SK-N-SH (cell line): ENCODE results near the gene DENND2C. TPM values are rescaled to one million over a fixed set of nuclear protein-coding genes. Genes with fewer than 3 reads are reported as not detected.

Source experiments
- CTCF ChIA-PET: fragments of 300-600, 350-600 bp; formaldehyde crosslinking; extraction: SDS; loops from one replicate; lab custom pipeline; 2021; lab: Yijun Ruan, JAX
- POLR2A ChIA-PET: fragments of 350-600 bp; sonication (Branson Sonifier 250); formaldehyde crosslinking; extraction: SDS; loops from one replicate; lab custom pipeline; 2020; ENCODE audit warnings: antibody characterized with exemption, inconsistent platforms; lab: Yijun Ruan, JAX
- DNase-seq: peaks from one replicate; pipeline ENCODE4 v3.0.0; 2012
- H2AFZ ChIP-seq: fragments of 200-600 bp; sonication (generic); 2 replicates; pipeline ENCODE4 v1.8.1; 2016; ENCODE audit warnings: antibody characterized with exemption, mild to moderate bottlenecking, low read depth
- H3F3A ChIP-seq: fragments of 200-600 bp; sonication (generic); replicated peaks from 2 replicates; pipeline ENCODE3; 2016; ENCODE audit warnings: antibody characterized with exemption, mild to moderate bottlenecking; ENCODE audit not compliant: insufficient read depth
- H3K27ac ChIP-seq, 2 experiments: fragments of 200-500 bp in 1 of 2; fragments of 200-600 bp in 1 of 2; sonication (Bioruptor generic) in 1 of 2; sonication (generic), shearing (Covaris generic) in 1 of 2; 2 replicates each; pipeline versions ENCODE4 v1.5.1 to v1.6.1; 2014 to 2016; ENCODE audit warnings: low read depth in 2 of 2, inconsistent platforms in 1 of 2, low read length in 1 of 2, mild to moderate bottlenecking in 1 of 2, mixed read lengths in 1 of 2
- H3K27me3 ChIP-seq: fragments of 200-600 bp; sonication (generic), shearing (Covaris generic); 2 replicates; pipeline ENCODE4 v1.6.1; 2016; ENCODE audit warnings: mixed run types; ENCODE audit not compliant: insufficient read depth
- H3K36me3 ChIP-seq, 2 experiments: fragments of 200-500 bp in 1 of 2; fragments of 200-600 bp in 1 of 2; sonication (Bioruptor generic) in 1 of 2; sonication (generic) in 1 of 2; replicated peaks in 1 of 2; 2 replicates each; pipeline versions ENCODE3 to v1.5.1; 2014 to 2016; ENCODE audit warnings: low read length in 1 of 2, mild to moderate bottlenecking in 1 of 2; ENCODE audit not compliant: insufficient read depth in 2 of 2, control insufficient read depth in 1 of 2
- H3K4me1 ChIP-seq, 2 experiments: fragments of 200-500 bp in 1 of 2; fragments of 200-600 bp in 1 of 2; sonication (Bioruptor generic) in 1 of 2; sonication (generic), shearing (Covaris generic) in 1 of 2; 2 replicates each; pipeline versions ENCODE4 v1.5.1 to v1.6.1; 2014 to 2016; ENCODE audit warnings: low read depth in 1 of 2, low read length in 1 of 2, mixed run types in 1 of 2; ENCODE audit not compliant: insufficient read depth in 2 of 2, control insufficient read depth in 1 of 2
- H3K4me2 ChIP-seq: fragments of 200-600 bp; sonication (generic), shearing (Covaris generic); 2 replicates; pipeline ENCODE4 v1.6.1; 2017; ENCODE audit warnings: mixed run types
- H3K4me3 ChIP-seq, 2 experiments: fragments of 200-500 bp in 1 of 2; fragments of 200-600 bp in 1 of 2; sonication (Bioruptor generic) in 1 of 2; sonication (generic), shearing (Covaris generic) in 1 of 2; 2 replicates each; pipeline versions ENCODE4 v1.5.1 to v1.8.1; 2014 to 2016; ENCODE audit warnings: low read depth in 2 of 2, inconsistent platforms in 1 of 2, low read length in 1 of 2, mild to moderate bottlenecking in 1 of 2, mixed read lengths in 1 of 2, moderate library complexity in 1 of 2
- H3K79me2 ChIP-seq: fragments of 200-600 bp; sonication (generic); 2 replicates; pipeline ENCODE4 v1.8.1; 2017; ENCODE audit warnings: mild to moderate bottlenecking; ENCODE audit not compliant: insufficient read depth
- H3K9ac ChIP-seq: fragments of 200-600 bp; sonication (generic); 2 replicates; pipeline ENCODE4 v1.6.1; 2017; ENCODE audit warnings: mixed run types
- H3K9me2 ChIP-seq: fragments of 200-600 bp; sonication (generic); 2 replicates; pipeline ENCODE4 v1.6.1; 2017; ENCODE audit warnings: mixed run types
- H3K9me3 ChIP-seq: fragments of 200-600 bp; sonication (generic); 2 replicates; pipeline ENCODE4 v1.6.1; 2017; ENCODE audit warnings: mixed run types, mild to moderate bottlenecking, moderate library complexity
- H4K20me1 ChIP-seq: fragments of 200-600 bp; sonication (generic); 2 replicates; pipeline ENCODE4 v1.6.1; 2017; ENCODE audit warnings: mild to moderate bottlenecking, mixed run types; ENCODE audit not compliant: insufficient read depth
- FOSL2 ChIP-seq: IDR thresholded peaks from 2 replicates; pipeline ENCODE4 v1.4.0; 2012; ENCODE audit warnings: low read depth, mild to moderate bottlenecking, moderate library complexity, borderline replicate concordance
- FOXJ3 ChIP-seq: sonication (generic); formaldehyde crosslinking; IDR thresholded peaks from 2 replicates; pipeline ENCODE4 v1.5.1; 2020; ENCODE audit warnings: mild to moderate bottlenecking, missing genetic modification reagents
- JUND ChIP-seq: IDR thresholded peaks from 2 replicates; pipeline ENCODE4 v1.4.0; 2012
- NRF1 ChIP-seq: IDR thresholded peaks from 2 replicates; pipeline ENCODE4 v1.6.1; 2012; ENCODE audit warnings: low read depth, mild to moderate bottlenecking, low read length
- POLR2AphosphoS5 ChIP-seq: IDR thresholded peaks from 2 replicates; pipeline ENCODE4 v1.6.1; 2012; ENCODE audit warnings: low read depth, low read length
- RCOR1 ChIP-seq: fragments of 150-350 bp; IDR thresholded peaks from 2 replicates; pipeline ENCODE4 v1.6.1; 2017; ENCODE audit warnings: antibody characterized with exemption, low read length
- RFX5 ChIP-seq: IDR thresholded peaks from 2 replicates; pipeline ENCODE4 v1.6.1; 2012; ENCODE audit warnings: mild to moderate bottlenecking, improper control_type of control experiment, low read length
- TEAD4 ChIP-seq: IDR thresholded peaks from 2 replicates; pipeline ENCODE4 v1.4.0; 2012; ENCODE audit warnings: mild to moderate bottlenecking, borderline replicate concordance; ENCODE audit not compliant: insufficient read depth
- WGBS: methylation state at CpG from one replicate; pipeline ENCODE4 v1.1.6; 2017; ENCODE audit warnings: low lambda C conversion rate; 5-methylcytosine and 5-hydroxymethylcytosine counted together
- polyA plus RNA-seq, 3 experiments: library from polyadenylated mRNA; depleted of rRNA; stranded (reverse); fragments of >200 nt; gene quantifications; 2 replicates each; pipeline ENCODE4 v1.2.3, GENCODE V29; 2012
- TF ChIP-seq, protein P1 (sequence below): fragments of 150-350 bp; IDR thresholded peaks from 2 replicates; pipeline ENCODE4 v1.6.1; 2017; ENCODE audit warnings: antibody characterized with exemption, low read length, low read depth, borderline replicate concordance
- TF ChIP-seq, protein P2 (sequence below): fragments of 200-600 bp; sonication (generic); IDR thresholded peaks from 2 replicates; pipeline ENCODE4 v1.6.1; 2017; ENCODE audit warnings: antibody characterized with exemption, mild to moderate bottlenecking, moderate library complexity
- TF ChIP-seq, protein P3 (sequence below): IDR thresholded peaks from 2 replicates; pipeline ENCODE4 v1.4.0; 2012; ENCODE audit warnings: low read depth
- TF ChIP-seq, protein P4 (sequence below): fragments of 150-350 bp; IDR thresholded peaks from 2 replicates; pipeline ENCODE4 v1.6.1; 2016; ENCODE audit warnings: mild to moderate bottlenecking, low read depth, low read length
- TF ChIP-seq, protein P5 (sequence below): IDR thresholded peaks from 2 replicates; pipeline ENCODE4; 2012
- TF ChIP-seq, protein P6 (sequence below): IDR thresholded peaks from 2 replicates; pipeline ENCODE4 v1.4.0; 2012; ENCODE audit warnings: low read depth, borderline replicate concordance

The DENND2C gene
- polyA plus RNA-seq, 1 of the 3 experiments (the other 2 are of a cell fraction), result 0.03 TPM

DNA sequence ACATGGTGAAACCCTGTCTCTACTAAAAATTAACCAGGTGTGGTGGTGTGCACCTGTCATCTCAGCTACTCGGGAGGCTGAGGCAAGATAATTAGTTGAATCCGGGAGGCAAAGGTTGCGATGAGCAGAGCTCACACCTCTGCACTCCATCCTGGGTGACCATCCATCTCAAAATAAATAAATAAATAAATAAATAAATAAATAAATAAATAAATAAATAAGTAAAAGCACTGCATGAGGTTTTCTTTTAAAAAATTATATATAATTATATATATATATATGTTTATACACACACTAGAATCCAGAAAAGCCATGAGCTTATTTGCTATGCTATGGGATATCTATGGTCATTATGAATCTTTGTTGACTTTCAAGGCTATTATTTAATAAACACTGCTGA is 23.1 kb upstream of the DENND2C start:
- Histone ChIP-seq H3K79me2 (no peaks in the 10 kb centered on the region), H3K4me2 (no peak overlapping the region), H3F3A (no peaks in the 10 kb centered on the region), H3K4me1 (no peaks in the 10 kb centered on the region), H2AFZ (no peak overlapping the region), H3K36me3 (no peaks in the 10 kb centered on the region), H3K9ac (no peak overlapping the region), H3K9me2 (no peaks in the 10 kb centered on the region), H4K20me1 (no peaks in the 10 kb centered on the region), H3K27me3 (peaks cover 19% of the 10 kb centered on the region; the same call in 1 of the 2 replicates), H3K9me3 (no peaks in the 10 kb centered on the region), H3K27ac (no peak overlapping the region), H3K4me3 (no peak overlapping the region)
- TF ChIP-seq, protein P1, sequence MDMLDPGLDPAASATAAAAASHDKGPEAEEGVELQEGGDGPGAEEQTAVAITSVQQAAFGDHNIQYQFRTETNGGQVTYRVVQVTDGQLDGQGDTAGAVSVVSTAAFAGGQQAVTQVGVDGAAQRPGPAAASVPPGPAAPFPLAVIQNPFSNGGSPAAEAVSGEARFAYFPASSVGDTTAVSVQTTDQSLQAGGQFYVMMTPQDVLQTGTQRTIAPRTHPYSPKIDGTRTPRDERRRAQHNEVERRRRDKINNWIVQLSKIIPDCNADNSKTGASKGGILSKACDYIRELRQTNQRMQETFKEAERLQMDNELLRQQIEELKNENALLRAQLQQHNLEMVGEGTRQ, result no peak
- TF ChIP-seq RCOR1 (no peak), POLR2AphosphoS5 (no peak), NRF1 (no peak), TEAD4 (no peak), RFX5 (no peak), FOXJ3 (no peak), FOSL2 (no peak), JUND (no peak)
- TF ChIP-seq, protein P2, sequence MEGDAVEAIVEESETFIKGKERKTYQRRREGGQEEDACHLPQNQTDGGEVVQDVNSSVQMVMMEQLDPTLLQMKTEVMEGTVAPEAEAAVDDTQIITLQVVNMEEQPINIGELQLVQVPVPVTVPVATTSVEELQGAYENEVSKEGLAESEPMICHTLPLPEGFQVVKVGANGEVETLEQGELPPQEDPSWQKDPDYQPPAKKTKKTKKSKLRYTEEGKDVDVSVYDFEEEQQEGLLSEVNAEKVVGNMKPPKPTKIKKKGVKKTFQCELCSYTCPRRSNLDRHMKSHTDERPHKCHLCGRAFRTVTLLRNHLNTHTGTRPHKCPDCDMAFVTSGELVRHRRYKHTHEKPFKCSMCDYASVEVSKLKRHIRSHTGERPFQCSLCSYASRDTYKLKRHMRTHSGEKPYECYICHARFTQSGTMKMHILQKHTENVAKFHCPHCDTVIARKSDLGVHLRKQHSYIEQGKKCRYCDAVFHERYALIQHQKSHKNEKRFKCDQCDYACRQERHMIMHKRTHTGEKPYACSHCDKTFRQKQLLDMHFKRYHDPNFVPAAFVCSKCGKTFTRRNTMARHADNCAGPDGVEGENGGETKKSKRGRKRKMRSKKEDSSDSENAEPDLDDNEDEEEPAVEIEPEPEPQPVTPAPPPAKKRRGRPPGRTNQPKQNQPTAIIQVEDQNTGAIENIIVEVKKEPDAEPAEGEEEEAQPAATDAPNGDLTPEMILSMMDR, result no peak
- TF ChIP-seq, protein P3, sequence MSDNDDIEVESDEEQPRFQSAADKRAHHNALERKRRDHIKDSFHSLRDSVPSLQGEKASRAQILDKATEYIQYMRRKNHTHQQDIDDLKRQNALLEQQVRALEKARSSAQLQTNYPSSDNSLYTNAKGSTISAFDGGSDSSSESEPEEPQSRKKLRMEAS, result no peak
- TF ChIP-seq, protein P4, sequence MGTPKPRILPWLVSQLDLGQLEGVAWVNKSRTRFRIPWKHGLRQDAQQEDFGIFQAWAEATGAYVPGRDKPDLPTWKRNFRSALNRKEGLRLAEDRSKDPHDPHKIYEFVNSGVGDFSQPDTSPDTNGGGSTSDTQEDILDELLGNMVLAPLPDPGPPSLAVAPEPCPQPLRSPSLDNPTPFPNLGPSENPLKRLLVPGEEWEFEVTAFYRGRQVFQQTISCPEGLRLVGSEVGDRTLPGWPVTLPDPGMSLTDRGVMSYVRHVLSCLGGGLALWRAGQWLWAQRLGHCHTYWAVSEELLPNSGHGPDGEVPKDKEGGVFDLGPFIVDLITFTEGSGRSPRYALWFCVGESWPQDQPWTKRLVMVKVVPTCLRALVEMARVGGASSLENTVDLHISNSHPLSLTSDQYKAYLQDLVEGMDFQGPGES, result no peak
- TF ChIP-seq, protein P5, sequence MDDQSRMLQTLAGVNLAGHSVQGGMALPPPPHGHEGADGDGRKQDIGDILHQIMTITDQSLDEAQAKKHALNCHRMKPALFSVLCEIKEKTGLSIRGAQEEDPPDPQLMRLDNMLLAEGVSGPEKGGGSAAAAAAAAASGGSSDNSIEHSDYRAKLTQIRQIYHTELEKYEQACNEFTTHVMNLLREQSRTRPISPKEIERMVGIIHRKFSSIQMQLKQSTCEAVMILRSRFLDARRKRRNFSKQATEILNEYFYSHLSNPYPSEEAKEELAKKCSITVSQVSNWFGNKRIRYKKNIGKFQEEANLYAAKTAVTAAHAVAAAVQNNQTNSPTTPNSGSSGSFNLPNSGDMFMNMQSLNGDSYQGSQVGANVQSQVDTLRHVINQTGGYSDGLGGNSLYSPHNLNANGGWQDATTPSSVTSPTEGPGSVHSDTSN, result no peak
- TF ChIP-seq, protein P6, sequence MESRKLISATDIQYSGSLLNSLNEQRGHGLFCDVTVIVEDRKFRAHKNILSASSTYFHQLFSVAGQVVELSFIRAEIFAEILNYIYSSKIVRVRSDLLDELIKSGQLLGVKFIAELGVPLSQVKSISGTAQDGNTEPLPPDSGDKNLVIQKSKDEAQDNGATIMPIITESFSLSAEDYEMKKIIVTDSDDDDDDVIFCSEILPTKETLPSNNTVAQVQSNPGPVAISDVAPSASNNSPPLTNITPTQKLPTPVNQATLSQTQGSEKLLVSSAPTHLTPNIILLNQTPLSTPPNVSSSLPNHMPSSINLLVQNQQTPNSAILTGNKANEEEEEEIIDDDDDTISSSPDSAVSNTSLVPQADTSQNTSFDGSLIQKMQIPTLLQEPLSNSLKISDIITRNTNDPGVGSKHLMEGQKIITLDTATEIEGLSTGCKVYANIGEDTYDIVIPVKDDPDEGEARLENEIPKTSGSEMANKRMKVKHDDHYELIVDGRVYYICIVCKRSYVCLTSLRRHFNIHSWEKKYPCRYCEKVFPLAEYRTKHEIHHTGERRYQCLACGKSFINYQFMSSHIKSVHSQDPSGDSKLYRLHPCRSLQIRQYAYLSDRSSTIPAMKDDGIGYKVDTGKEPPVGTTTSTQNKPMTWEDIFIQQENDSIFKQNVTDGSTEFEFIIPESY, result no peak
- 53% methylated on average over 3 of the region's 3 CpGs for WGBS
- POLR2A ChIA-PET, result no interaction called here
- no peak for DNase-seq
- CTCF ChIA-PET, result interaction anchor here (1.5 kb wide), 1 partner anchor 346 kb away, joined by 4 read pairs; no protein-coding TSS in a partner anchor
